Neural cell (in vitro differentiated cells): ENCODE data around the gene LRBA.

Source experiments
- EP300 ChIP-seq: fragments of 450-650 bp; conservative IDR thresholded peaks from 2 replicates; pipeline ENCODE4 v1.6.1; 2014; ENCODE audit warnings: antibody characterized with exemption, mild to moderate bottlenecking, moderate library complexity; ENCODE audit not compliant: poor library complexity, severe bottlenecking
- EZH2 ChIP-seq: fragments of 200-600, 300-800 bp; shearing (Covaris generic), sonication (generic); IDR thresholded peaks from 2 replicates; pipeline ENCODE4 v1.6.1; 2014; ENCODE audit warnings: antibody characterized with exemption, low read length, borderline replicate concordance, mild to moderate bottlenecking; ENCODE audit not compliant: insufficient read depth, poor library complexity, severe bottlenecking
- POLR2AphosphoS5 ChIP-seq: IDR thresholded peaks from 2 replicates; pipeline ENCODE4 v1.6.1; 2012
- SMC3 ChIP-seq: fragments of 450-650 bp; conservative IDR thresholded peaks from 2 replicates; pipeline ENCODE4 v1.6.1; 2014; ENCODE audit warnings: antibody characterized with exemption, mild to moderate bottlenecking, moderate library complexity; ENCODE audit not compliant: poor library complexity
- TAF1 ChIP-seq: IDR thresholded peaks from 2 replicates; pipeline ENCODE4 v1.6.1; 2012; ENCODE audit warnings: low read depth
- TF ChIP-seq, protein P1 (sequence below): fragments of 450-650 bp; IDR thresholded peaks from 2 replicates; pipeline ENCODE4 v1.5.1; 2014; ENCODE audit warnings: antibody characterized with exemption, mild to moderate bottlenecking, moderate library complexity; ENCODE audit not compliant: poor library complexity, severe bottlenecking
- TF ChIP-seq, protein P2 (sequence below): IDR thresholded peaks from 2 replicates; pipeline ENCODE4 v1.6.1; 2012; ENCODE audit warnings: borderline replicate concordance

DNA sequence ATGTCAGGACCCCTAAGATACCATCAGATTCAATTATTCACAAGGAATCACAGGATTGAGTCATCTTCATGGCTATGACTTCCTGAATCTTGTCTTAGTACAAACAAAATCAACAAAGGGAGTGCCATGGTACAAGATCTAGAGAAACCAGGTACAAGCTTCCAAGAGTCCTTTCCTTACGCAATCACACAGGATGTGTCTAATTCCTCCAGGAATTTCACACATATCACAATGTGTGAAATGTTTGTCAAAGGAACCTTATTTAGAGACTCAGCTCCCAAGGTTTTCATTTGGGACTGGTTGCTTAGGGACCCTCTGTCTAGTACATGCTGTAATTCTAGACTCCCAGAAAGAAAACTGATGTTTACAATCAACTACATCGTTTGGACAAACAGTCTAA is 350.1 kb downstream of the LRBA start:
- TF ChIP-seq, protein P1, sequence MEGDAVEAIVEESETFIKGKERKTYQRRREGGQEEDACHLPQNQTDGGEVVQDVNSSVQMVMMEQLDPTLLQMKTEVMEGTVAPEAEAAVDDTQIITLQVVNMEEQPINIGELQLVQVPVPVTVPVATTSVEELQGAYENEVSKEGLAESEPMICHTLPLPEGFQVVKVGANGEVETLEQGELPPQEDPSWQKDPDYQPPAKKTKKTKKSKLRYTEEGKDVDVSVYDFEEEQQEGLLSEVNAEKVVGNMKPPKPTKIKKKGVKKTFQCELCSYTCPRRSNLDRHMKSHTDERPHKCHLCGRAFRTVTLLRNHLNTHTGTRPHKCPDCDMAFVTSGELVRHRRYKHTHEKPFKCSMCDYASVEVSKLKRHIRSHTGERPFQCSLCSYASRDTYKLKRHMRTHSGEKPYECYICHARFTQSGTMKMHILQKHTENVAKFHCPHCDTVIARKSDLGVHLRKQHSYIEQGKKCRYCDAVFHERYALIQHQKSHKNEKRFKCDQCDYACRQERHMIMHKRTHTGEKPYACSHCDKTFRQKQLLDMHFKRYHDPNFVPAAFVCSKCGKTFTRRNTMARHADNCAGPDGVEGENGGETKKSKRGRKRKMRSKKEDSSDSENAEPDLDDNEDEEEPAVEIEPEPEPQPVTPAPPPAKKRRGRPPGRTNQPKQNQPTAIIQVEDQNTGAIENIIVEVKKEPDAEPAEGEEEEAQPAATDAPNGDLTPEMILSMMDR: no peak
- TF ChIP-seq, protein P2, sequence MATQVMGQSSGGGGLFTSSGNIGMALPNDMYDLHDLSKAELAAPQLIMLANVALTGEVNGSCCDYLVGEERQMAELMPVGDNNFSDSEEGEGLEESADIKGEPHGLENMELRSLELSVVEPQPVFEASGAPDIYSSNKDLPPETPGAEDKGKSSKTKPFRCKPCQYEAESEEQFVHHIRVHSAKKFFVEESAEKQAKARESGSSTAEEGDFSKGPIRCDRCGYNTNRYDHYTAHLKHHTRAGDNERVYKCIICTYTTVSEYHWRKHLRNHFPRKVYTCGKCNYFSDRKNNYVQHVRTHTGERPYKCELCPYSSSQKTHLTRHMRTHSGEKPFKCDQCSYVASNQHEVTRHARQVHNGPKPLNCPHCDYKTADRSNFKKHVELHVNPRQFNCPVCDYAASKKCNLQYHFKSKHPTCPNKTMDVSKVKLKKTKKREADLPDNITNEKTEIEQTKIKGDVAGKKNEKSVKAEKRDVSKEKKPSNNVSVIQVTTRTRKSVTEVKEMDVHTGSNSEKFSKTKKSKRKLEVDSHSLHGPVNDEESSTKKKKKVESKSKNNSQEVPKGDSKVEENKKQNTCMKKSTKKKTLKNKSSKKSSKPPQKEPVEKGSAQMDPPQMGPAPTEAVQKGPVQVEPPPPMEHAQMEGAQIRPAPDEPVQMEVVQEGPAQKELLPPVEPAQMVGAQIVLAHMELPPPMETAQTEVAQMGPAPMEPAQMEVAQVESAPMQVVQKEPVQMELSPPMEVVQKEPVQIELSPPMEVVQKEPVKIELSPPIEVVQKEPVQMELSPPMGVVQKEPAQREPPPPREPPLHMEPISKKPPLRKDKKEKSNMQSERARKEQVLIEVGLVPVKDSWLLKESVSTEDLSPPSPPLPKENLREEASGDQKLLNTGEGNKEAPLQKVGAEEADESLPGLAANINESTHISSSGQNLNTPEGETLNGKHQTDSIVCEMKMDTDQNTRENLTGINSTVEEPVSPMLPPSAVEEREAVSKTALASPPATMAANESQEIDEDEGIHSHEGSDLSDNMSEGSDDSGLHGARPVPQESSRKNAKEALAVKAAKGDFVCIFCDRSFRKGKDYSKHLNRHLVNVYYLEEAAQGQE: no peak
- TF ChIP-seq TAF1: no peak
- TF ChIP-seq EP300: no peak
- TF ChIP-seq POLR2AphosphoS5: no peak
- TF ChIP-seq EZH2: no peak
- TF ChIP-seq SMC3: no peak
